GM21447 (cell line): ENCODE data around the gene SRP9.

Experiments used
- ATAC-seq: cut with Tn5 transposase; IDR thresholded peaks from one replicate; pipeline ENCODE4 v1.9.1; 2021; ENCODE audit not compliant: unreplicated experiment

Gene SRP9

DNA sequence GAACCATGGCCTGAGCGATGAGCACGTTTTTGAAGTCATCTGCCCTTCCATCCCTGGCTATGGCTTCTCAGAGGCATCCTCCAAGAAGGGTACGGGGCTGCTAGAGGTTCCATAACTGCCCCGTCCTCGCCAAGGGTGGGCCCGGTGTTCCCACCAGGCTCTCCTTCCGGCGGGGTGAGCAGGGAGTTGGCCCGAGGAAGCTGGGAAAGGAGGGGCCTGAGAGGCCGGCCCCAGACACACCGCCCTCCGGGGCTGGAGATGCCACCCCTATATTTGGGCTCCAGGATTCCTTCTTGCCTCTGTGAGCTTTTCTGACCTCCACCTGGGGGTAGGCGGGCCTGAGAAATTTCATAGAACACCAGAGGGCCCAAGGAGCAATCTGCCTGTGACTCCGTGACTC is 61.2 kb downstream of the SRP9 start:
- ATAC-seq, result no peak
